CD4-positive, alpha-beta memory T cell (primary cell): ENCODE results near the gene SCFD2. TPM values are rescaled to one million over a fixed set of nuclear protein-coding genes. Genes with fewer than 3 reads are reported as not detected.
A peak's percentile ranks its signal among the peaks of the same experiment; 100 is the strongest.

ENCODE experiments used
- CTCF ChIA-PET: fragments of 350-600 bp; sonication (Branson Sonifier 250); formaldehyde crosslinking; loops from one replicate; lab custom pipeline; 2021; ENCODE audit warnings: inconsistent platforms; ENCODE audit not compliant: partially characterized antibody; lab: Charles Lee
- POLR2A ChIA-PET: fragments of 350-600 bp; sonication (Branson Sonifier 250); formaldehyde crosslinking; loops from one replicate; lab custom pipeline; 2021; ENCODE audit not compliant: partially characterized antibody; lab: Charles Lee
- DNase-seq, 5 donors: peaks; one replicate each; pipeline versions ENCODE4 v3.0.0 to v3.0.0-alpha.2; 2020 to 2022; ENCODE audit warnings: mixed read lengths in 1 of 5
- H3K27ac ChIP-seq: one replicate; pipeline ENCODE4 v1.7.0; 2013; ENCODE audit warnings: low read depth, low read length
- H3K27me3 ChIP-seq: 2 replicates; pipeline ENCODE4 v1.7.0; 2013; ENCODE audit warnings: mild to moderate bottlenecking, low read length, moderate library complexity; ENCODE audit not compliant: insufficient read depth
- H3K36me3 ChIP-seq: 2 replicates; pipeline ENCODE4 v1.7.0; 2013; ENCODE audit warnings: mild to moderate bottlenecking, low read length, moderate library complexity; ENCODE audit not compliant: insufficient read depth
- H3K4me1 ChIP-seq: 2 replicates; pipeline ENCODE4 v1.7.0; 2013; ENCODE audit warnings: mild to moderate bottlenecking, low read length, moderate library complexity; ENCODE audit not compliant: insufficient read depth
- H3K4me3 ChIP-seq, 2 donors: one replicate each; pipeline ENCODE4 v1.7.0; 2013; ENCODE audit warnings: low read length in 2 of 2, mild to moderate bottlenecking in 1 of 2
- H3K9me3 ChIP-seq, 2 donors: one replicate each; pipeline ENCODE4 v1.7.0; 2013; ENCODE audit warnings: low read length in 2 of 2, control low read depth in 1 of 2; ENCODE audit not compliant: control insufficient read depth in 1 of 2
- H3K27ac Mint-ChIP-seq, 7 donors: one replicate each; pipeline ENCODE4 v1.8.0; 2020 to 2021; ENCODE audit warnings: mixed read lengths in 7 of 7, mild to moderate bottlenecking in 6 of 7, inconsistent platforms in 3 of 7, moderate library complexity in 3 of 7
- H3K27me3 Mint-ChIP-seq, 2 donors: one replicate each; pipeline ENCODE4 v1.8.0; 2020 to 2021; ENCODE audit warnings: mixed read lengths in 2 of 2
- H3K36me3 Mint-ChIP-seq, 2 donors: one replicate each; pipeline ENCODE4 v1.8.0; 2020 to 2021; ENCODE audit warnings: mixed read lengths in 2 of 2, inconsistent platforms in 1 of 2, mild to moderate bottlenecking in 1 of 2
- H3K4me1 Mint-ChIP-seq, 4 donors: one replicate each; pipeline ENCODE4 v1.8.0; 2020 to 2021; ENCODE audit warnings: mixed read lengths in 4 of 4, mild to moderate bottlenecking in 1 of 4
- H3K4me3 Mint-ChIP-seq, 8 donors: one replicate each; pipeline ENCODE4 v1.8.0; 2020 to 2021; ENCODE audit warnings: mixed read lengths in 8 of 8, mild to moderate bottlenecking in 7 of 8, moderate library complexity in 6 of 8, inconsistent platforms in 3 of 8
- H3K9me3 Mint-ChIP-seq, 8 donors: one replicate each; pipeline ENCODE4 v1.8.0; 2020 to 2021; ENCODE audit warnings: mixed read lengths in 8 of 8, mild to moderate bottlenecking in 5 of 8, inconsistent platforms in 3 of 8, moderate library complexity in 1 of 8
- intact Hi-C: fragments of 100-400 bp; cut with micrococcal nuclease; formaldehyde crosslinking; loops from one replicate; pipeline ENCODE4 v1.15.1; 2023
- polyA plus RNA-seq, 2 donors: library from polyadenylated mRNA; unstranded; fragments of 300-500 nt; fragmentation: Illumina TruSeq; gene quantifications; one replicate each; pipeline ENCODE4 v1.2.3, GENCODE V29; 2021
- total RNA-seq, 2 experiments: library from RNA; stranded (reverse); gene quantifications; one replicate each; pipeline ENCODE4 v1.2.3, GENCODE V29; 2021

The SCFD2 gene
- total and polyA plus RNA-seq, 4 experiments from 2014 or later: 12.4 to 21.2 (median 13.5) TPM

- CTCF ChIA-PET: interaction anchor here (0.8 to 1.7 kb wide), 11 partner anchors 8 to 365 kb away, joined by 3 to 13 read pairs (median 6); no protein-coding TSS in a partner anchor
- no peaks in the 10 kb centered on the region for H3K9me3 Mint-ChIP-seq
- H3K4me1 ChIP-seq: no peaks in the 10 kb centered on the region
- no peak overlapping the region for H3K27ac ChIP-seq
- no peaks in the 10 kb centered on the region for H3K9me3 ChIP-seq
- H3K27me3 Mint-ChIP-seq: peaks cover 0 to 1% of the 10 kb centered on the region in 2 donors
- POLR2A ChIA-PET: no interaction called here
- H3K27ac Mint-ChIP-seq: peak overlapping the region in 1 of 7 donors; percentile 54
- no peak overlapping the region for H3K4me3 Mint-ChIP-seq
- intact Hi-C loops: loop anchor here (5.0 kb wide), 1 partner anchor 1320 kb away; no protein-coding TSS in a partner anchor
- no peaks in the 10 kb centered on the region for H3K27me3 ChIP-seq
- DNase-seq: no peak
- H3K36me3 ChIP-seq: no peaks in the 10 kb centered on the region
- H3K4me3 ChIP-seq: no peak overlapping the region
- H3K36me3 Mint-ChIP-seq: peaks cover 8 to 12% of the 10 kb centered on the region in 2 donors
- peaks cover 0 to 7% (median 2%) of the 10 kb centered on the region in 4 donors for H3K4me1 Mint-ChIP-seq
These were observed 453.3 kb downstream of the SCFD2 start for GRCh38 chr4:52912608-52913007.

DNA sequence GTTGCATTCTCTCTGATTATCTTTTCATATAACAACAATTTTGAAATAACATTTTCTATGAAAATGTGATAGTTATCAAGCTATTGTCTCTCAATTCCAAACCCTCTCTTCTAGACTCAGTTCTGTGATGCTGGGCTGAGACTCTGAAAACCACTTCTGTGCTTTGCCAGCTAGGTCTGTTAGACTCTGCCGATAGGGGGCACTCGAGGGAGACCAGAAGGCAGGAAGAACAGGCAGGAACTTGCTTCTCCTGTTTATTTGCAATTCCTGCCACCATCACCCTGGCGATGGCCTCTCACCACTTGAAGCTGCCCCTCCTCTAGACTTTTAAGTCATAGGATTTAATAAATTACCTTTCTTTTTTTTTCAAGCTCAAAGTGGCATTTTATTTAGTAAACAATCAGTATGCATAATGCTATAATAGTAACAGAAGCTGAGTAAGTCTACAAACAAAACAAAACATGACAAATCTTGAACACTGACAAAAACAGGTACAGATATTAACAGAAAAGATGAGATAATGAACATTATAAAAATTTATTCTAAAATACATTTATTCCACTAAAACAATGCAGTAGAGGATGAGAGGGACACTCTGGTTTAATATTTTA, 454.1 kb downstream of the SCFD2 start:
- Histone ChIP-seq H3K27ac (no peak overlapping the region), H3K36me3 (no peaks in the 10 kb centered on the region), H3K27me3 (no peaks in the 10 kb centered on the region), H3K4me1 (no peaks in the 10 kb centered on the region), H3K4me3 (no peak overlapping the region), H3K9me3 (no peaks in the 10 kb centered on the region)
- Mint-ChIP-seq H3K27ac (peak overlapping the region in 1 of 7 donors; percentile 42), H3K9me3 (no peaks in the 10 kb centered on the region), H3K4me1 (peaks cover 0 to 7% (median 2%) of the 10 kb centered on the region in 4 donors), H3K4me3 (no peak overlapping the region), H3K36me3 (peaks cover 14 to 21% of the 10 kb centered on the region in 2 donors), H3K27me3 (peaks cover 0 to 1% of the 10 kb centered on the region in 2 donors)
- CTCF ChIA-PET: interaction anchor here (0.6 to 1.7 kb wide), 34 partner anchors 9 to 1322 kb away, joined by 3 to 13 read pairs (median 4); no protein-coding TSS in a partner anchor
- intact Hi-C loops: loop anchor here (5.0 kb wide), 1 partner anchor 1321 kb away; no protein-coding TSS in a partner anchor
- peak; percentile 45 to 57 (median 50) for DNase-seq
- POLR2A ChIA-PET: no interaction called here

- H3K4me3 Mint-ChIP-seq: no peak overlapping the region
- CTCF ChIA-PET: interaction anchor here (0.7 to 1.5 kb wide), 4 partner anchors 16 to 363 kb away, joined by 3 to 6 read pairs (median 4); no protein-coding TSS in a partner anchor
- POLR2A ChIA-PET: no interaction called here
- intact Hi-C loops: loop anchor here (5.0 kb wide), 1 partner anchor 1322 kb away; no protein-coding TSS in a partner anchor
- H3K27me3 Mint-ChIP-seq: peaks cover 0 to 1% of the 10 kb centered on the region in 2 donors
- Histone ChIP-seq H3K4me1 (no peaks in the 10 kb centered on the region), H3K4me3 (no peak overlapping the region), H3K9me3 (no peaks in the 10 kb centered on the region), H3K36me3 (no peaks in the 10 kb centered on the region), H3K27ac (no peak overlapping the region), H3K27me3 (no peaks in the 10 kb centered on the region)
- H3K27ac Mint-ChIP-seq: no peak overlapping the region
- H3K4me1 Mint-ChIP-seq: peaks cover 0 to 7% (median 2%) of the 10 kb centered on the region in 4 donors
- no peaks in the 10 kb centered on the region for H3K9me3 Mint-ChIP-seq
- H3K36me3 Mint-ChIP-seq: peaks cover 24 to 36% of the 10 kb centered on the region in 2 donors
- DNase-seq: no peak
These were observed 455.7 kb downstream of the SCFD2 start for GRCh38 chr4:52910115-52910514.

- no peaks in the 10 kb centered on the region for H3K9me3 Mint-ChIP-seq
- peaks cover 36 to 61% of the 10 kb centered on the region in 2 donors for H3K36me3 Mint-ChIP-seq
- ChIA-PET POLR2A (interaction anchor here (0.6 kb wide), 1 partner anchor 32 kb away, joined by 3 read pairs; no protein-coding TSS in a partner anchor), CTCF (interaction anchor here (1.4 kb wide), 1 partner anchor 20 kb away, joined by 3 read pairs; no protein-coding TSS in a partner anchor)
- no peak overlapping the region for H3K27ac ChIP-seq
- DNase-seq: no peak
- no peaks in the 10 kb centered on the region for H3K27me3 ChIP-seq
- no peaks in the 10 kb centered on the region for H3K9me3 ChIP-seq
- no peak overlapping the region for H3K4me3 Mint-ChIP-seq
- H3K27me3 Mint-ChIP-seq: peaks cover 0 to 1% of the 10 kb centered on the region in 2 donors
- no peaks in the 10 kb centered on the region for H3K4me1 ChIP-seq
- no peaks in the 10 kb centered on the region for H3K36me3 ChIP-seq
- no peak overlapping the region for H3K4me3 ChIP-seq
- peaks cover 0 to 4% (median 2%) of the 10 kb centered on the region in 4 donors for H3K4me1 Mint-ChIP-seq
- intact Hi-C loops: no loop called here
- H3K27ac Mint-ChIP-seq: no peak overlapping the region
These were observed 458.4 kb downstream of the SCFD2 start for GRCh38 chr4:52907510-52907909.

DNA sequence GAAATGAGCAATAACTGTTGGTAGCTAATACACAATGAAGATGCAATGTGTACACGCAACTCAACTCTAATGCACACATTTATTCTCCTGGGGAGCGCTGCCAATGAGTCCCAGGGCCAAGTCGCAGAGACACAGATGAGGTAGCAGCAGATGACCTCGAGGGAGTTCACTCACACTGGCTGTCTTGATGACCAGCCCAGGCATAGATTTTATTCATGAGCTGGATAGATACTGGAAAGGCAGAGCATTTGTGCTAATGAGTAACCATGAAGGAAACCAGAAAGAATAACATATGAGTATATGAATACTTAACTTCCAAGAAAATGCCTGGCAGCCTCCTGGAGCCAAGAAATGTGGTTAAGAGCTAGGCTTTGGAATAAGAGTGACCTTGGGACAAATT, 461.4 kb downstream of the SCFD2 start:
- Histone ChIP-seq H3K9me3 (no peaks in the 10 kb centered on the region), H3K4me3 (no peak overlapping the region), H3K27ac (no peak overlapping the region), H3K4me1 (no peaks in the 10 kb centered on the region), H3K36me3 (no peaks in the 10 kb centered on the region), H3K27me3 (no peaks in the 10 kb centered on the region)
- Mint-ChIP-seq H3K9me3 (peaks cover 0 to 4% (median 1%) of the 10 kb centered on the region in 8 donors), H3K27me3 (peaks cover 0 to 1% of the 10 kb centered on the region in 2 donors), H3K4me3 (no peak overlapping the region), H3K27ac (no peak overlapping the region), H3K36me3 (peaks cover 34 to 78% of the 10 kb centered on the region in 2 donors), H3K4me1 (no peaks in the 10 kb centered on the region)
- CTCF ChIA-PET: no interaction called here
- intact Hi-C loops: no loop called here
- no peak for DNase-seq
- POLR2A ChIA-PET: no interaction called here

DNA sequence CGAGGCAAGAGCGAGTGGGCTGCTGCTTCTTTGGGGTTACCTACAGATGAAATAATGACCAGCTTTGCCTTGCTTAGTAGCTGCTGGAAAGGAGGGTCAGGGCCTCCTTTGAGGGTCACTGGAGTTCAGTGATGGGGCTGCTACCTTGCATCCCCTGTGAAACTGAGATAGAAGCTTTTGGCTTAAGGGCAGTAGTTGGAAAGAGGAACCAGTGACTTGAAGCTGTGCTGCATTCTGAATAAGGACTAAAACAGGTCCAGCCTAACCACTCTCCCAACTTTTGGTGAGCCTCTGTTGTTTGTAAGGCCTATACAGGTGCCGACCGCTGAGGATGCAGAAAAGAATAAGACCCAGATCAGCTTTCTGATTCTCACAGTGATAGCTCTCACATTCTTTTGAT, 462.6 kb downstream of the SCFD2 start:
- no peak for DNase-seq
- Histone ChIP-seq H3K4me1 (no peaks in the 10 kb centered on the region), H3K27me3 (no peaks in the 10 kb centered on the region), H3K4me3 (no peak overlapping the region), H3K9me3 (no peaks in the 10 kb centered on the region), H3K36me3 (no peaks in the 10 kb centered on the region), H3K27ac (no peak overlapping the region)
- H3K27me3 Mint-ChIP-seq: no peaks in the 10 kb centered on the region
- ChIA-PET POLR2A (no interaction called here), CTCF (interaction anchor here (2.4 kb wide), 1 partner anchor 9 kb away, joined by 12 read pairs; no protein-coding TSS in a partner anchor)
- peak overlapping the region in 1 of 7 donors; percentile 31 for H3K27ac Mint-ChIP-seq
- no peaks in the 10 kb centered on the region for H3K4me1 Mint-ChIP-seq
- intact Hi-C loops: no loop called here
- peaks cover 0 to 8% (median 3%) of the 10 kb centered on the region in 8 donors for H3K9me3 Mint-ChIP-seq
- peaks cover 32 to 72% of the 10 kb centered on the region in 2 donors for H3K36me3 Mint-ChIP-seq
- H3K4me3 Mint-ChIP-seq: no peak overlapping the region

GRCh38 chr4:52894443-52894842, 471.4 kb downstream of the SCFD2 start:
- no peaks in the 10 kb centered on the region for H3K4me1 ChIP-seq
- H3K27ac ChIP-seq: no peak overlapping the region
- no peak overlapping the region for H3K4me3 ChIP-seq
- Mint-ChIP-seq H3K4me3 (no peak overlapping the region), H3K27ac (no peak overlapping the region), H3K36me3 (peaks cover 0 to 2% of the 10 kb centered on the region in 2 donors), H3K4me1 (peaks cover 0 to 3% (median 0%) of the 10 kb centered on the region in 4 donors), H3K9me3 (peaks cover 0 to 9% (median 2%) of the 10 kb centered on the region in 8 donors), H3K27me3 (no peaks in the 10 kb centered on the region)
- no peaks in the 10 kb centered on the region for H3K9me3 ChIP-seq
- intact Hi-C loops: no loop called here
- no peaks in the 10 kb centered on the region for H3K36me3 ChIP-seq
- DNase-seq: no peak
- POLR2A ChIA-PET: no interaction called here
- CTCF ChIA-PET: interaction anchor here (1.5 to 1.7 kb wide), 2 partner anchors 16 to 17 kb away, joined by 4 to 11 read pairs; no protein-coding TSS in a partner anchor
- no peaks in the 10 kb centered on the region for H3K27me3 ChIP-seq
